IPS-15b (cell line): ENCODE data around the gene PLEKHG4B.
"Not testable (repeated sequence)": the region's sequence is repeated elsewhere in the genome, so short reads cannot be mapped to it uniquely, and the experiment has no call there.

Experiments used
- H3K27me3 ChIP-seq: one replicate; pipeline ENCODE4 v1.6.1; 2013; ENCODE audit warnings: low read length; ENCODE audit not compliant: control insufficient read depth, insufficient read depth
- H3K36me3 ChIP-seq: one replicate; pipeline ENCODE4 v1.6.1; 2013; ENCODE audit warnings: low read length; ENCODE audit not compliant: control insufficient read depth, insufficient read depth
- H3K4me1 ChIP-seq: one replicate; pipeline ENCODE4 v1.6.1; 2013; ENCODE audit warnings: mild to moderate bottlenecking, low read length; ENCODE audit not compliant: control insufficient read depth, insufficient read depth
- H3K4me3 ChIP-seq: one replicate; pipeline ENCODE4 v1.5.1; 2013; ENCODE audit warnings: low read depth, low read length
- H3K9ac ChIP-seq: one replicate; pipeline ENCODE4 v1.6.1; 2013; ENCODE audit warnings: low read depth, mild to moderate bottlenecking, low read length
- H3K9me3 ChIP-seq: one replicate; pipeline ENCODE4 v1.6.1; 2013; ENCODE audit warnings: mild to moderate bottlenecking, low read length; ENCODE audit not compliant: control insufficient read depth, insufficient read depth

PLEKHG4B gene

GRCh38 chr5:162565-163337 lies 70.8 kb downstream of the PLEKHG4B start:
- Histone ChIP-seq H3K4me3 (no peak overlapping the region), H3K9ac (no peak overlapping the region), H3K4me1 (no peaks in the 10 kb centered on the region), H3K9me3 (no peaks in the 10 kb centered on the region), H3K27me3 (no peaks in the 10 kb centered on the region), H3K36me3 (peaks cover 24% of the 10 kb centered on the region)

GRCh38 chr5:163338-163620 lies 71.3 kb downstream of the PLEKHG4B start:
- Histone ChIP-seq H3K4me1 (no peaks in the 10 kb centered on the region), H3K9me3 (no peaks in the 10 kb centered on the region), H3K4me3 (no peak overlapping the region), H3K27me3 (no peaks in the 10 kb centered on the region), H3K9ac (no peak overlapping the region), H3K36me3 (peaks cover 21% of the 10 kb centered on the region)

DNA sequence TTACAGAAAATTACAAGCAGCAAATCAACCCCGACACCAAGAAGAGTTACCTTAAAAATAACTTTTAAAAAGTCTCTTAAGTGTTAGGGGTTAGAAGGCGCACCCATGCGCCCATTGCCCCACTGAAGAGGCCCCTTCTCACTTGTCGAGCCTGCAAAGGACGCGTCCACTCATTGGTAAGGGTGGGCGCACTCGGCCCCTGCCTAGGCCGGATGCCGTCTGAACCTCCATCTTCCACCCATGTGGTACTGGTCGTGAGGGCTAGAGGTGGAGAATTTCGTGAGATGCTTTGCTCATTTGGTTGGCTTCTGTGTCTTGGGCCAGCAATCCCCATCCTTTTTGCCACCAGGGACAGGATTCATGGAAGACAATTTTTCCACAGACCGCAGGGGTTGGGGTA lies 71.9 kb downstream of the PLEKHG4B start:
- peaks cover 19% of the 10 kb centered on the region for H3K36me3 ChIP-seq
- H3K9me3 ChIP-seq: no peaks in the 10 kb centered on the region
- no peak overlapping the region for H3K4me3 ChIP-seq
- no peaks in the 10 kb centered on the region for H3K4me1 ChIP-seq
- H3K9ac ChIP-seq: no peak overlapping the region
- H3K27me3 ChIP-seq: no peaks in the 10 kb centered on the region

DNA sequence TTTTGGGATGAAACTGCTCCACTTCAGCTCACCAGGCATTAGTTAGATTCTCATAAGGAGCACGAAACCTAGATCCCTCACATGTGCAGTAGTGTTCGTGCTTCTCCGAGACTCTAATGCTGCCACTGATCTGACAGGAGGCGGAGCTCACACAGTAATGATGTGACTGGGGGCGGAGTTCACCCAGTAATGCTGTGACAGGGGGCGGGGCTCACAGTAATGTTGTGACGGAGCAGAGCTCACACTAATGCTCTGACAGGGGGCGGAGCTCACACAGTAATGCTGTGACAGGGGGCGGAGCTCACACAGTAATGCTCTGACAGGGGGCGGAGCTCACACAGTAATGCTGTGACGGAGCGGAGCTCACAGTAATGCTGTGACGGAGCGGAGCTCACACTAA lies 72.3 kb downstream of the PLEKHG4B start:
- Histone ChIP-seq H3K4me3 (no peak overlapping the region), H3K4me1 (no peaks in the 10 kb centered on the region), H3K27me3 (no peaks in the 10 kb centered on the region), H3K36me3 (peaks cover 19% of the 10 kb centered on the region), H3K9ac (no peak overlapping the region), H3K9me3 (no peaks in the 10 kb centered on the region)

- not testable (repeated sequence) for H3K27me3 ChIP-seq, H3K4me1 ChIP-seq, H3K4me3 ChIP-seq, H3K9me3 ChIP-seq, H3K9ac ChIP-seq
- peaks cover 18% of the 10 kb centered on the region for H3K36me3 ChIP-seq
Observed at GRCh38 chr5:164783-165182, 72.8 kb downstream of the PLEKHG4B start.

DNA sequence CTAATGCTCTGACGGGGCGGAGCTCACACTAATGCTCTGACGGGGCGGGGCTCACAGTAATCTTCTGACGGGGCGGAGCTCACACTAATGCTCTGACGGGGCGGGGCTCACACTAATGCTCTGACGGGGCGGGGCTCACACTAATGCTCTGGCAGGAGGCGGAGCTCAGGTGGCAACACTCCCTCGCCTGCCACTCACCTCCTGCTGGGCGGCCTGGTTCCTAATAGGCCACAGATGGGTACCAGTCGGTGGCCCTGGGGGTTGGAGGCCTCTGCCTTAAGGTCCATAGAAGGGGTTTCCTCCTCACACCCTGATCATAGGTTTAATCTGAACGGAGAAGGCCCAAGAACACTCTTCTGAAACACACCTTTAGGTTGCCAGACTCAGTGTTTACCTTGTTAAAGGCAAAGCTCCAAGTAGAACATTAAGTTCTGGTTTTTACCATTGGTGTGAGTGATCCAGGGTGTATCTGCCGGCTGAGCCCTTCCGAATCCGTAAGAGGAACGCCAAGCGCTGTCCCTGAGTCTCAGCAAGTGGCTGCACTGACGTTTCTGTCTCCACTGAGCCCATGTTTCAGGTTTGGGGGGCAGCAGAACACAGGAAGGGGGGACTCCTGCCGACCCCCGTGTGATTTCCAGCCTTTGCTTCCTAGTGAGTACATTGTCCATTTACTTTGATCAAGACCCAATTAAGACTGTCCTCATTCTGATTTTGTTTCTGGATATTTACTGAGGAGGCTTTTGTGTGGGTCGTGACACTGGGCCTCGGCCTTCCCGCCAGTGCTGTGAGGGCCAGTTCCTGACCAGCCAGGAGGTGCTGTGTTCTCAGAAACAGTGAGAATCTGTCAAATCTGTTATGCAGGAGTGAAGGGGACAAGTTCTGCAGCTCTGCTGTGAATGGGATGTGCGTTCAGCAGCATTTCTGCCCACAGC lies 74.7 kb downstream of the PLEKHG4B start:
- Histone ChIP-seq H3K36me3 (peaks cover 13% of the 10 kb centered on the region), H3K27me3 (no peaks in the 10 kb centered on the region), H3K9ac (no peak overlapping the region)

DNA sequence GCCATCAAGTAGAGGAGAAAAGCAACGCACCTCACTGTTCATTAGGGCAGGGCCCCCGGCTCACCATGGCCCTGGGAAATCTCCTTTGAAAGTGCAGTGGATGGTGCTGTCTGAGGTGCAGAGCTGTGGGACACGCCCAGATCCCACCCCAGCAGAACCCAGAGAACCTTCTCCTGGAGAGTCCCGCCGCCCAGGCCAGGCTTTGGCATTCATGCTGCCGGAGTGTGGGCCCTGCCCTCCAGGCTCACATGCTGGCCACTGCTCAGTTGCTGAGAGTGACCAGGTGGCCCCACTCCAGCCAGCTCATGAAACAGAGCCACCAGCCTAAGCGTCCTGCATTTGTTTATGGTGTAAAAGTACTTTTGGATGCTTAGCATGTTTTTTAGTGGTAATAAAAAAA lies 75.5 kb downstream of the PLEKHG4B start:
- Histone ChIP-seq H3K4me1 (no peaks in the 10 kb centered on the region), H3K27me3 (no peaks in the 10 kb centered on the region), H3K4me3 (no peak overlapping the region), H3K9ac (no peak overlapping the region), H3K9me3 (no peaks in the 10 kb centered on the region), H3K36me3 (peaks cover 11% of the 10 kb centered on the region)

More for the DNA sequence above, 74.7 kb downstream of the PLEKHG4B start:
- H3K4me3 ChIP-seq: no peak overlapping the region
- H3K4me1 ChIP-seq: no peaks in the 10 kb centered on the region
- H3K9me3 ChIP-seq: no peaks in the 10 kb centered on the region

GRCh38 chr5:167982-168660 lies 76.2 kb downstream of the PLEKHG4B start:
- H3K27me3 ChIP-seq: no peaks in the 10 kb centered on the region
- peaks cover 11% of the 10 kb centered on the region for H3K36me3 ChIP-seq
- no peak overlapping the region for H3K9ac ChIP-seq
- no peaks in the 10 kb centered on the region for H3K4me1 ChIP-seq
- H3K4me3 ChIP-seq: no peak overlapping the region
- no peaks in the 10 kb centered on the region for H3K9me3 ChIP-seq

- H3K9ac ChIP-seq: no peak overlapping the region
- H3K27me3 ChIP-seq: no peaks in the 10 kb centered on the region
- peaks cover 14% of the 10 kb centered on the region for H3K36me3 ChIP-seq
- no peak overlapping the region for H3K4me3 ChIP-seq
- H3K9me3 ChIP-seq: no peaks in the 10 kb centered on the region
- no peaks in the 10 kb centered on the region for H3K4me1 ChIP-seq
Observed at GRCh38 chr5:169071-169727, 77.2 kb downstream of the PLEKHG4B start.

- Histone ChIP-seq H3K4me1 (no peaks in the 10 kb centered on the region), H3K9me3 (no peaks in the 10 kb centered on the region), H3K36me3 (peaks cover 14% of the 10 kb centered on the region), H3K4me3 (no peak overlapping the region), H3K27me3 (no peaks in the 10 kb centered on the region), H3K9ac (no peak overlapping the region)
Observed at GRCh38 chr5:169728-170094, 77.7 kb downstream of the PLEKHG4B start.

DNA sequence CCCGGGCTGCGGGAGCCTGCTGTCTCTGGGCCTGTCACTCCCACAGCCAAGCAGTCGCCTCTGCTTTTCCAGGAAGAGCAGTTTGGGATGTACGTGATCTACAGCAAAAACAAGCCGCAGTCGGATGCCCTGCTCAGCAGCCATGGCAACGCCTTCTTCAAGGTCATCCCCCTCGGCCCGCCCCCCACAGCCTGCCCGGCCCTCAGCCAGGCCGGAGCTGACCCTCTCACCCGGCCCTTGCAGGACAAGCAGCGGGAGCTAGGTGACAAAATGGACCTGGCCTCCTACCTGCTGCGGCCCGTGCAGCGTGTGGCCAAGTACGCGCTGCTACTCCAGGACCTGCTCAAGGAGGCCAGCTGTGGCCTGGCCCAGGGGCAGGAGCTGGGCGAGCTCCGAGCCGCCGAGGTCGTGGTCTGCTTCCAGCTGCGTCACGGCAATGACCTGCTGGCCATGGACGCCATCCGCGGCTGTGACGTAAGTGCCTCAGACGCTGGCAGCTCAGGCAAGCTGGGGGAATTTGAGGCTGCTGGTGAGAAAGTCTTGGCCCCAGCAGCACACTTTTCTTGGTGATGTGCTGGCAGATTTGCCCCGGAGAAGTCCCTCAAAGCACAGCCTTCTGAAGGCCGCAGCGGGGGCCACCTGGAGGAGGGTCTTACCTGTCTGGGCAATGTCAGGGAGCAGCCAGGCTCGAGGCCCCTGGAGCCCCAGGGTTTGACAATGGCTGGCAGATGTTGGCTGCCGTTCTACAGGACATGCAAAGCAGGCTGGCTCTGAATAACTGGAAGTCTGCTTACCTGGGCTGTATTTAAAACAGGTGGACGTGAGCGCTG lies 79.2 kb downstream of the PLEKHG4B start:
- Histone ChIP-seq H3K36me3 (peaks cover 14% of the 10 kb centered on the region), H3K4me3 (no peak overlapping the region), H3K4me1 (no peaks in the 10 kb centered on the region), H3K27me3 (no peaks in the 10 kb centered on the region), H3K9ac (no peak overlapping the region), H3K9me3 (no peaks in the 10 kb centered on the region)
